ENCODE data around the gene PEX10. TPM values are rescaled to one million over a fixed set of nuclear protein-coding genes. Genes with fewer than 3 reads are reported as not detected.

PEX10 gene
- total and polyA plus RNA-seq, 10 of the 15 experiments (the other 5 are each of a cell fraction or from before 2014, with no cell fraction given): 0.24 to 24.9 (median 16.8) TPM; not detected in 1

- Histone ChIP-seq H3K9me3 (replicated peaks; ENCODE audit: control insufficient read depth, insufficient read depth, low read length) (no peaks in the 10 kb centered on the region), H3K4me1 (ENCODE audit: control insufficient read depth, insufficient read depth, low read length) (peaks cover 17% of the 10 kb centered on the region), H3K4me3 (no peak overlapping the region), H3K9ac (ENCODE audit: control insufficient read depth, insufficient read depth, low read length) (no peak overlapping the region), H3K36me3 (ENCODE audit: control insufficient read depth in 2 of 2, insufficient read depth in 2 of 2, low read length in 1 of 2) (peaks cover 2 to 3% of the 10 kb centered on the region in 2 experiments; a peak in 3 of 4 replicates), H3K79me2 (ENCODE audit: control insufficient read depth, insufficient read depth, low read length) (peaks cover 20% of the 10 kb centered on the region), H3K27ac (ENCODE audit: control insufficient read depth, insufficient read depth) (no peak overlapping the region), H4K20me1 (ENCODE audit: control insufficient read depth, insufficient read depth) (no peaks in the 10 kb centered on the region), H3K27me3 (replicated peaks in 1 of 2; ENCODE audit: control insufficient read depth in 2 of 2, insufficient read depth in 2 of 2, low read length in 1 of 2) (no peaks in the 10 kb centered on the region), H3K4me2 (ENCODE audit: control insufficient read depth, insufficient read depth) (no peak overlapping the region), H2AFZ (ENCODE audit: control insufficient read depth, low read depth, low read length) (no peak overlapping the region)
- intact Hi-C loops (cut with micrococcal nuclease; ENCODE audit: unreplicated experiment) (no loop called here), in situ Hi-C loops (cut with MboI) (loop anchor here (5.0 to 10.0 kb wide), 3 partner anchors 138 to 1018 kb away; no protein-coding TSS in a partner anchor)
- RAD21 ChIA-PET (ENCODE audit: unreplicated experiment): interaction anchor here (1.1 kb wide), 1 partner anchor 22 kb away, joined by 3 read pairs; no protein-coding TSS in a partner anchor
- CTCF ChIA-PET: no interaction called here
- BruUV-seq (replicated peaks): no TSS peak
- TF ChIP-seq KAT2A (conservative IDR thresholded peaks at IDR 0.05; ENCODE audit: control insufficient read depth, low read depth, low read length) (no peak), ZBTB11 (CRISPR knock-in tag; IDR thresholded peaks at IDR 0.05) (no peak), ZBTB40 (IDR thresholded peaks at IDR 0.05; ENCODE audit: borderline replicate concordance) (no peak), RCOR1 (conservative IDR thresholded peaks at IDR 0.05; ENCODE audit: low read depth, low read length) (no peak), NR2C2 (IDR thresholded peaks at IDR 0.05; ENCODE audit: borderline replicate concordance, control insufficient read depth, insufficient read length, low read depth) (no peak), STAT1 (conservative IDR thresholded peaks at IDR 0.05) (no peak)
- DNase-seq (ENCODE audit: low read depth, low spot score) (no peak), FAIRE-seq (no peak), ATAC-seq (no peak)
- WGBS (ENCODE audit: insufficient coverage, insufficient replicate concordance, low lambda C conversion rate, missing lambda C conversion rate): 78% methylated on average over 12 of the region's 12 CpGs
- POLR2A ChIA-PET: interaction anchor here (1.2 kb wide), 1 partner anchor 18 kb away, joined by 4 read pairs; the partner anchor contains the start of genes MORN1 and RER1
- SMC1A ChIA-PET (ENCODE audit: uncharacterized antibody, unreplicated experiment): no interaction called here
Measured at GRCh38 chr1:2409745-2410144, 2.6 kb downstream of the PEX10 start.
